K562 (cell line): ENCODE results near the gene PATJ.

Experiments used
- CREM ChIP-seq: IDR thresholded peaks from 2 replicates; pipeline ENCODE4 v1.6.1; 2014; ENCODE audit warnings: antibody characterized with exemption, low read depth
- TF ChIP-seq, protein P1 (sequence below), 2 experiments: fragments of 450-650 bp; formaldehyde crosslinking in 1 of 2; IDR thresholded peaks; 2 replicates each; pipeline versions ENCODE4 v1.4.0 to v1.6.1; 2014 to 2020; ENCODE audit warnings: mild to moderate bottlenecking in 2 of 2, borderline replicate concordance in 1 of 2, low read depth in 1 of 2

DNA sequence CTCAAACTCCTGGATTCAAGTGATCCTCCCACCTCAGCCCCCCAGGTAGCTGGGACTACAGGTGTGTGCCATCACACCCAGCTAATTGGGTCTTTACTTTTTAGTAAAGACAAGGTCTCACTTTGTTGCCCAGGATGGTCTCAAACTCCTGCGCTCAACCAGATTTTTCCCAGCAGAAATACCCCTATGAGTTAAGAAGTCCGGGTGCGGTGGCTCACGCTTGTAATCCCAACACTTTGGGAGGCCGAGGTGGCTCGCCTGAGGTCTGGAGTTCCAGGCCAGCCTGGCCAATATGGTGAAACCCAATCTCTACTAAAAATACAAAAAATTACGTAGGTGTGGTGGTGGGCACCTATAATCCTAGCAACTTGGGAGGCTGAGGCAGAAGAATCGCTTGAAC lies 445.8 kb downstream of the PATJ start:
- no peak for TF ChIP-seq CREM
- TF ChIP-seq, protein P1, sequence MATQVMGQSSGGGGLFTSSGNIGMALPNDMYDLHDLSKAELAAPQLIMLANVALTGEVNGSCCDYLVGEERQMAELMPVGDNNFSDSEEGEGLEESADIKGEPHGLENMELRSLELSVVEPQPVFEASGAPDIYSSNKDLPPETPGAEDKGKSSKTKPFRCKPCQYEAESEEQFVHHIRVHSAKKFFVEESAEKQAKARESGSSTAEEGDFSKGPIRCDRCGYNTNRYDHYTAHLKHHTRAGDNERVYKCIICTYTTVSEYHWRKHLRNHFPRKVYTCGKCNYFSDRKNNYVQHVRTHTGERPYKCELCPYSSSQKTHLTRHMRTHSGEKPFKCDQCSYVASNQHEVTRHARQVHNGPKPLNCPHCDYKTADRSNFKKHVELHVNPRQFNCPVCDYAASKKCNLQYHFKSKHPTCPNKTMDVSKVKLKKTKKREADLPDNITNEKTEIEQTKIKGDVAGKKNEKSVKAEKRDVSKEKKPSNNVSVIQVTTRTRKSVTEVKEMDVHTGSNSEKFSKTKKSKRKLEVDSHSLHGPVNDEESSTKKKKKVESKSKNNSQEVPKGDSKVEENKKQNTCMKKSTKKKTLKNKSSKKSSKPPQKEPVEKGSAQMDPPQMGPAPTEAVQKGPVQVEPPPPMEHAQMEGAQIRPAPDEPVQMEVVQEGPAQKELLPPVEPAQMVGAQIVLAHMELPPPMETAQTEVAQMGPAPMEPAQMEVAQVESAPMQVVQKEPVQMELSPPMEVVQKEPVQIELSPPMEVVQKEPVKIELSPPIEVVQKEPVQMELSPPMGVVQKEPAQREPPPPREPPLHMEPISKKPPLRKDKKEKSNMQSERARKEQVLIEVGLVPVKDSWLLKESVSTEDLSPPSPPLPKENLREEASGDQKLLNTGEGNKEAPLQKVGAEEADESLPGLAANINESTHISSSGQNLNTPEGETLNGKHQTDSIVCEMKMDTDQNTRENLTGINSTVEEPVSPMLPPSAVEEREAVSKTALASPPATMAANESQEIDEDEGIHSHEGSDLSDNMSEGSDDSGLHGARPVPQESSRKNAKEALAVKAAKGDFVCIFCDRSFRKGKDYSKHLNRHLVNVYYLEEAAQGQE (IDR thresholded peaks at IDR 0.05; ENCODE audit: borderline replicate concordance): no peak
- TF ChIP-seq, protein P1 (CRISPR knock-in tag; IDR thresholded peaks at IDR 0.05; ENCODE audit: low read depth): no peak
